ENCODE measurements around the gene CDK14.

Gene CDK14

GRCh38 chr7:91041141-91041540, 445.0 kb downstream of the CDK14 start:
- in situ Hi-C loops (cut with MboI; ENCODE audit: low sequenced_read_pairs) = no loop called here

GRCh38 chr7:91041901-91042484, 445.9 kb downstream of the CDK14 start:
- in situ Hi-C loops (cut with MboI; ENCODE audit: low sequenced_read_pairs) = no loop called here

DNA sequence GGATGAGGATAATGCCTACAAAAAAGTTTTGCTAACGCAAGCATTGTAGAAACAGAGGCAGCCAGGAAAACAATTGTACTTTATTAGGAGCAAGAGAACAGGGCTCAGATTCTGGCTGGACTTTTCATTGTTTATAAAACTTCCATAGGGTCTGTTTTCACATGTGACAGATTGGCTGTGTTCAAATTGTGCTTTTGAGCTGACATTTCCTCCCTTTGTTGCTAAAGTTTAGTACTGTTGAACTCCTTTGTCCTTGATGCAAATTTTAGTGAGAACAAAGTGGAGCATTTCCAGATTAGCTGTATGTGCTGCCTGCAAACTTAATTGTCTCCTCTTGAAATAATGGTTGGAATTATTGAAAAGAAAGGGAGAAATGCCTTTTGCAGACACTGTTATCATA, 447.1 kb downstream of the CDK14 start:
- in situ Hi-C loops (cut with MboI; ENCODE audit: low sequenced_read_pairs) = no loop called here

- in situ Hi-C loops (cut with MboI; ENCODE audit: low sequenced_read_pairs) = no loop called here
Observed at GRCh38 chr7:91043924-91044645, 448.0 kb downstream of the CDK14 start.

DNA sequence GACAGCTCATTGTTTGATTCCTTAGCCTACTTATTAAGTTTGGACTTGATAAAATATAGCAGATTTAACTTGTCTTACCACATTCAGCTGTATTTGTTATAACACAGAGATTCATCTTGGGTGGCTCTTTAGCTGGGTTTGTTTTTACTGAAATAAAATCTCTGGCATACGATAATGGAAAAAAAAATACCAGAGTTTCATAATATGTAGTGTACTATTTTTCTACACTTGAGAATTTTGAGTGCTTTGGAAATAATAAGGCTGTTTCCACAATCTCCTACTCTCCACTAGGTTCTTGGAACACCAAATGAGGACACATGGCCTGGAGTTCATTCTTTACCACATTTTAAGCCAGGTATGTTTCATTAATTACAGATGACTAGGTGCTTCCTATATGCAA, 449.5 kb downstream of the CDK14 start:
- in situ Hi-C loops (cut with MboI; ENCODE audit: low sequenced_read_pairs) = no loop called here

DNA sequence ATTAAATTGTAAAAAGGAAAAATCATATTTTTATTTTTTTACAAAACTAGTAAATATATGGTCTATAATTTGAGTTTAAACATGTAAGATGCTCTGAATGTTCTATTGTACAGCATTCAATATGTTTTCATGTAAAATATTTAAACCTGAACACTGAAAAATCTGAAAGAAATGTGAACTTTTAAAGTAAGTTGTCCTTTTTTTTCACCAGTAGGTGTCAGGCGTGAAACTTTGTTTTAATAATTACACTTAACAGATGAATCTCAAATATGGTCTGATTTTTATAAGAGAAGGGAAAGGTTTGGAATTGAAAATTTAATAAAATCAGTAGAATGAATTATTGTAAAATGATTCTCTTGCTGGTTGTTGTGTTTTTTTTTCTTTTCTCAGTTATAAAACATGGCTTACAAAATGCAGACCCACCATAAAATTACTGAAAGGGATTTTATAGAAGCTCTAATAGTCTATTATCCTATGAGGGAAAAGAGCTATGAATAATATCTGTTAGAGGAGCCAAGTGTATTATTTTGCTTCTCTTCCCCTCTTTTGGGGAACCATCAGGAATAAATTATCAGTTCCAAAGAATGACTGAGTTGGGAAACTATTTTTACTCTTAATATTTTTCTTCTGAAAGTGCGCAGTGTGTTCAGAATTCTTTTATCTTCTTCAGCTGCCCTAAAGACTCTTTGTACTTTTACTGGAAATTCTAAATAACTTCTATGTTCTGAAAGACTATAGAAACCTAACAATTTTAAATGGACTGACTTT, 450.4 kb downstream of the CDK14 start:
- in situ Hi-C loops (cut with MboI; ENCODE audit: low sequenced_read_pairs) = no loop called here

DNA sequence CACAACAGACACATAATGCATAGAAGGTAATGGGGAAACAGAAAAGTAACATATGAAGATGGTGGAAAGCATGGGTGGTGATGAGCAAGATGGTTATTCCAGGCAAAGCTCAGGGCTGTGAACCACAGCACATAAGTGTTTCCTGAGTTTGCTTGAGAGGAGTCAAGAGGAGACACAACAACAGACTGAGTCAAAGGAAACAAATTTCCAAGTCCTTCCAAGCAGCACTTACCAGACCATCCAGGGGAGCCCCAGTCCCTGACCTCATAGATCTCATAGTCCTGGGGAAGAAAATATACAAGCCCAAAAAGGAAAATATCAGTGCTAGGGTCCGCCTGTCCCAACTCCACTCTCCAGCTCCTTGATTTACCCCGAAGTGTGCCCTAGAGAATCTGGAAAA, 451.5 kb downstream of the CDK14 start:
- in situ Hi-C loops (cut with MboI; ENCODE audit: low sequenced_read_pairs) = no loop called here

- in situ Hi-C loops (cut with MboI; ENCODE audit: low sequenced_read_pairs) = no loop called here
Observed at GRCh38 chr7:91050677-91051076, 454.6 kb downstream of the CDK14 start.

GRCh38 chr7:91051966-91052365, 455.8 kb downstream of the CDK14 start:
- in situ Hi-C loops (cut with MboI; ENCODE audit: low sequenced_read_pairs) = no loop called here

GRCh38 chr7:91054374-91054773, 458.3 kb downstream of the CDK14 start:
- in situ Hi-C loops (cut with MboI; ENCODE audit: low sequenced_read_pairs) = no loop called here

- in situ Hi-C loops (cut with MboI; ENCODE audit: low sequenced_read_pairs) = no loop called here
Observed at GRCh38 chr7:91055219-91055618, 459.1 kb downstream of the CDK14 start.

DNA sequence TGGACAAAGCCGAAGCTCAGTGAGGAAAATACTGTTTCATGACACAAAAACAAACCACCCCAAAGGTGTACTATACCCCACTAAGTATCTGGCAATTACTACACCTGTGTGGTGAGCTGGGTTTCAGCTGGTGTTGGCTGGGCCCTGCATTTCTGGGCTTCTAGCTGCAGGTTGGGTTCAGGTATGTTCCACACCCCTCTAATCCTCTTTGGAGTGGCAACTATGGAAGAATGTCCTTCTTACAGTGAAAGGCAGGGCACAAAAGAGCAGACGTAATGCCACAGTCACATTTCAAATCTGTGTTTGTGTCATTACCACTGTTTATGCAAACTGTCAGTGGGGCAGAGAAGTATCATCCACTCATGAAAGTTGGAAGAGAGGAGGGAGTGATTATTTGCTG, 466.6 kb downstream of the CDK14 start:
- in situ Hi-C loops (cut with MboI; ENCODE audit: low sequenced_read_pairs) = no loop called here

DNA sequence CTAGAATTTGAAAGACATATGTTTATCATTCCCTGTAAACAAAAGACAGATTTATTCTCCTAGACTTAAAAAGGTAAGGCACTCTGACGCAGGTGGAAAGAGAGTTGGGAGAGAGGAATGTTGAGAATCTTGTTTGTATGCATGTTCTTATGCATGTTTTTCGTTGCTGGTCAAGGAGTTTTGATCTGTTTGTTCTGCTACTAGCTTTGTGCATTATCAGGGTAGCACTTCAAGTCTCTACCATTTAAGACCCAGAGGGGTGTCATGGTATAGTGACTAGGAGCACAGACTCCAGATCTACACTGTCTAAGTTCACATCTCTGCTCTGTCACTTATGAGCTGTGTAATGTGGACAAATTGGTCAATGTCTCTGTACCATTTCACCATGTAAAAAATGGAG, 467.9 kb downstream of the CDK14 start:
- in situ Hi-C loops (cut with MboI; ENCODE audit: low sequenced_read_pairs) = no loop called here

DNA sequence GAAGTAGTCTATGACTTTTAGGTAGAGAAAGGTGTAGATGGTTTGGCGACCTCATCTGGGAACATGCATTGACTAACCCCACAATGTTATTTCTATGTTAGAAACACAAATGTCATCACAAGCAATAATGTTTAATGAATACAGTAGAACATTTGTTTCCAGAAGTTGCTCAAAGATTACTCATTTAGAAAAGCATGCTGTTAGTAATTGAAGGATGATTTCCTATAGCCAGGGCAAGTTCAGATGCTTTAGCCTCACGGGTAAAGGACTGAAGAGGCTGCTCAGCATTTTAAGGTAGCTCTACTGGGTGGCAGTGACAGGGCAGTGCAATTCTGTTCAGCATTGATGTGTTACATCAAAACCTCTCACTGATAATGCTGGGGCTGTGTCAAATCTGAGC, 468.8 kb downstream of the CDK14 start:
- in situ Hi-C loops (cut with MboI; ENCODE audit: low sequenced_read_pairs) = no loop called here

GRCh38 chr7:91066627-91067026, 470.5 kb downstream of the CDK14 start:
- in situ Hi-C loops (cut with MboI; ENCODE audit: low sequenced_read_pairs) = no loop called here

DNA sequence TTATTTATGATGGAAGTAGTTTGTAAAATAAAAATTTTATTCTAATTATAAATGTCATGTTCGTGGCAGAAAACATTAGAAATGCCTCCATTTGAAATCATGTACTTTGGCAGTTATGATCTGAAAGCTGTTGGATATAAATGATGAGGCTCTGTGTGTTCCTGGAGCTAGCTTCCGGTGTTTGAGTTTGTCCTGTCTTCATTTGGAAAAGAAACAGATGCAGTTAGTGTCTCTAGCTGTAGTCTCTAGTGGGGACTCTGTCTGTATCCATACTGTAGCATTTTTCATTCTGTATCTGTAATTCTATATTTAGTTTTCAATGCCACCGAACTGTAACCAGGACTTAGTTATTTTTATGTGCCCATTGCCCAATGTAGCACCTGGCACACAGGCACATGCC, 471.1 kb downstream of the CDK14 start:
- in situ Hi-C loops (cut with MboI; ENCODE audit: low sequenced_read_pairs) = no loop called here

- in situ Hi-C loops (cut with MboI; ENCODE audit: low sequenced_read_pairs) = no loop called here
Observed at GRCh38 chr7:91068136-91068795, 472.1 kb downstream of the CDK14 start.

- in situ Hi-C loops (cut with MboI; ENCODE audit: low sequenced_read_pairs) = no loop called here
Observed at GRCh38 chr7:91069146-91069545, 473.0 kb downstream of the CDK14 start.

GRCh38 chr7:91079487-91079886, 483.4 kb downstream of the CDK14 start:
- in situ Hi-C loops (cut with MboI; ENCODE audit: low sequenced_read_pairs) = no loop called here

DNA sequence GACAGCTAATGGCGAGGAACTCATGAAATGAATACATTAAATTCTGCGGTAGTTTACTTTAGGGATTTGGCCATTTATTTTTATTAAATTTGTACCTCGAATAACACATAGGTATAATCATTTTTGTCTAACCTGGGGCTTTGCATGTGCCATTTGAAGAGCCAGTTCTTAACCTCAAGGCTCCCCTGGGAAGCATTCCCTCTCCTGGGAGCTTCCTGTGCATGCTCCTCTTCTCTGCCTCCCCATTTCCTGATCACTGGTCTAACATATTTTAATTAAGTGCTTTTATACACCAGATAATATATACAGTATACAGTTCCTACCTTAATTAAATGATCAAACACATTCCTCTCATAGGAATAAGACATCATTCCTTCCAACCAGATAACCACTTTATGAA, 484.2 kb downstream of the CDK14 start:
- in situ Hi-C loops (cut with MboI; ENCODE audit: low sequenced_read_pairs) = no loop called here

GRCh38 chr7:91082038-91082437, 485.9 kb downstream of the CDK14 start:
- in situ Hi-C loops (cut with MboI; ENCODE audit: low sequenced_read_pairs) = no loop called here

All from hTERT RPE-1 (cell line).